ENCODE data around the gene CNOT1. TPM values are rescaled to one million over a fixed set of nuclear protein-coding genes. Genes with fewer than 3 reads are reported as not detected.
A peak's percentile ranks its signal among the peaks of the same experiment; 100 is the strongest.
"Not testable (repeated sequence)": the region's sequence is repeated elsewhere in the genome, so short reads cannot be mapped to it uniquely, and the experiment has no call there.

CNOT1 gene
- total RNA-seq, 2 donors from 2014 or later: 295 to 315 TPM

- Mint-ChIP-seq H3K27me3 (ENCODE audit: low read depth) (no peaks in the 10 kb centered on the region), H3K36me3 (ENCODE audit: insufficient read depth in 2 of 2) (peaks cover 3 to 42% of the 10 kb centered on the region in 2 donors), H3K9me3 (no peaks in the 10 kb centered on the region), H3K4me1 (ENCODE audit: low read depth) (peaks cover 17% of the 10 kb centered on the region), H3K27ac (peak overlapping the region; percentile 29), H3K4me3 (no peak overlapping the region)
- ATAC-seq (replicated peaks in 1 of 2) (no peak), DNase-seq (no peak)
Measured at GRCh38 chr16:58584831-58585505, 44.7 kb downstream of the CNOT1 start.

- ATAC-seq (replicated peaks in 1 of 2) (no peak), DNase-seq (no peak)
- Mint-ChIP-seq H3K27ac (no peak overlapping the region), H3K36me3 (ENCODE audit: insufficient read depth in 2 of 2) (peaks cover 3 to 52% of the 10 kb centered on the region in 2 donors), H3K4me3 (no peak overlapping the region), H3K4me1 (ENCODE audit: low read depth) (peaks cover 13% of the 10 kb centered on the region), H3K9me3 (no peaks in the 10 kb centered on the region), H3K27me3 (ENCODE audit: low read depth) (no peaks in the 10 kb centered on the region)
Measured at GRCh38 chr16:58582971-58583765, 46.5 kb downstream of the CNOT1 start.

GRCh38 chr16:58582133-58582532 lies 47.5 kb downstream of the CNOT1 start:
- Mint-ChIP-seq H3K4me1 (ENCODE audit: low read depth) (peaks cover 13% of the 10 kb centered on the region), H3K27me3 (ENCODE audit: low read depth) (no peaks in the 10 kb centered on the region)

GRCh38 chr16:58579587-58579986 lies 50.0 kb downstream of the CNOT1 start:
- Mint-ChIP-seq H3K27me3 (ENCODE audit: low read depth) (no peaks in the 10 kb centered on the region), H3K27ac (no peak overlapping the region), H3K9me3 (no peaks in the 10 kb centered on the region), H3K36me3 (ENCODE audit: insufficient read depth in 2 of 2) (peaks cover 2 to 54% of the 10 kb centered on the region in 2 donors), H3K4me3 (no peak overlapping the region), H3K4me1 (ENCODE audit: low read depth) (peaks cover 1% of the 10 kb centered on the region)
- ATAC-seq (replicated peaks in 1 of 2): no peak
- no peak for DNase-seq

More at GRCh38 chr16:58582133-58582532, 47.5 kb downstream of the CNOT1 start:
- ATAC-seq (replicated peaks in 1 of 2): no peak
- no peaks in the 10 kb centered on the region for H3K9me3 Mint-ChIP-seq
- no peak overlapping the region for H3K4me3 Mint-ChIP-seq
- H3K36me3 Mint-ChIP-seq (ENCODE audit: insufficient read depth in 2 of 2): peaks cover 2 to 53% of the 10 kb centered on the region in 2 donors
- DNase-seq: no peak
- no peak overlapping the region for H3K27ac Mint-ChIP-seq

- Mint-ChIP-seq H3K27me3 (ENCODE audit: low read depth) (no peaks in the 10 kb centered on the region), H3K36me3 (ENCODE audit: insufficient read depth in 2 of 2) (peaks cover 4 to 61% of the 10 kb centered on the region in 2 donors), H3K27ac (no peak overlapping the region), H3K4me3 (no peak overlapping the region), H3K9me3 (no peaks in the 10 kb centered on the region), H3K4me1 (ENCODE audit: low read depth) (no peaks in the 10 kb centered on the region)
- ATAC-seq (replicated peaks in 1 of 2) (no peak), DNase-seq (no peak)
Measured at GRCh38 chr16:58578642-58579041, 51.0 kb downstream of the CNOT1 start.

- no peaks in the 10 kb centered on the region for H3K9me3 Mint-ChIP-seq
- H3K4me3 Mint-ChIP-seq: no peak overlapping the region
- DNase-seq (no peak), ATAC-seq (replicated peaks in 1 of 2) (no peak)
- peak overlapping the region; percentile 75 for H3K27ac Mint-ChIP-seq
- no peaks in the 10 kb centered on the region for H3K27me3 Mint-ChIP-seq (ENCODE audit: low read depth)
- H3K4me1 Mint-ChIP-seq (ENCODE audit: low read depth): no peaks in the 10 kb centered on the region
- peaks cover 5 to 62% of the 10 kb centered on the region in 2 donors for H3K36me3 Mint-ChIP-seq (ENCODE audit: insufficient read depth in 2 of 2)
Measured at GRCh38 chr16:58577141-58577540, 52.5 kb downstream of the CNOT1 start.

- Mint-ChIP-seq H3K9me3 (no peaks in the 10 kb centered on the region), H3K4me1 (ENCODE audit: low read depth) (no peaks in the 10 kb centered on the region)
Measured at GRCh38 chr16:58574895-58575294, 54.7 kb downstream of the CNOT1 start.

GRCh38 chr16:58565697-58566096 lies 63.9 kb downstream of the CNOT1 start:
- not testable (repeated sequence) for H3K27ac Mint-ChIP-seq

More at GRCh38 chr16:58574895-58575294, 54.7 kb downstream of the CNOT1 start:
- Mint-ChIP-seq H3K36me3 (ENCODE audit: insufficient read depth in 2 of 2) (peaks cover 9 to 62% of the 10 kb centered on the region in 2 donors), H3K4me3 (no peak overlapping the region), H3K27me3 (ENCODE audit: low read depth) (no peaks in the 10 kb centered on the region), H3K27ac (no peak overlapping the region)
- ATAC-seq (replicated peaks in 1 of 2) (no peak), DNase-seq (no peak)

GRCh38 chr16:58563775-58564174 lies 65.9 kb downstream of the CNOT1 start:
- no peaks in the 10 kb centered on the region for H3K4me1 Mint-ChIP-seq (ENCODE audit: low read depth)
- no peak overlapping the region for H3K4me3 Mint-ChIP-seq
- ATAC-seq (replicated peaks in 1 of 2) (no peak), DNase-seq (no peak)
- H3K27ac Mint-ChIP-seq: no peak overlapping the region
- H3K27me3 Mint-ChIP-seq (ENCODE audit: low read depth): no peaks in the 10 kb centered on the region
- H3K36me3 Mint-ChIP-seq (ENCODE audit: insufficient read depth in 2 of 2): peaks cover 9 to 35% of the 10 kb centered on the region in 2 donors
- no peaks in the 10 kb centered on the region for H3K9me3 Mint-ChIP-seq

More at GRCh38 chr16:58565697-58566096, 63.9 kb downstream of the CNOT1 start:
- H3K4me1 Mint-ChIP-seq (ENCODE audit: low read depth); H3K9me3 Mint-ChIP-seq; H3K27me3 Mint-ChIP-seq (ENCODE audit: low read depth); ATAC-seq (replicated peaks in 1 of 2); H3K4me3 Mint-ChIP-seq; DNase-seq: not testable (repeated sequence)
- H3K36me3 Mint-ChIP-seq (ENCODE audit: insufficient read depth in 2 of 2): peaks cover 12 to 34% of the 10 kb centered on the region in 2 donors

GRCh38 chr16:58563235-58563634 lies 66.4 kb downstream of the CNOT1 start:
- ATAC-seq (replicated peaks in 1 of 2) (no peak), DNase-seq (no peak)
- Mint-ChIP-seq H3K4me1 (ENCODE audit: low read depth) (no peaks in the 10 kb centered on the region), H3K36me3 (ENCODE audit: insufficient read depth in 2 of 2) (peaks cover 10 to 36% of the 10 kb centered on the region in 2 donors), H3K27ac (no peak overlapping the region), H3K4me3 (no peak overlapping the region), H3K27me3 (ENCODE audit: low read depth) (no peaks in the 10 kb centered on the region), H3K9me3 (no peaks in the 10 kb centered on the region)

- no peaks in the 10 kb centered on the region for H3K4me1 Mint-ChIP-seq (ENCODE audit: low read depth)
- DNase-seq (no peak), ATAC-seq (replicated peaks in 1 of 2) (no peak)
- no peak overlapping the region for H3K27ac Mint-ChIP-seq
- no peaks in the 10 kb centered on the region for H3K9me3 Mint-ChIP-seq
- no peaks in the 10 kb centered on the region for H3K27me3 Mint-ChIP-seq (ENCODE audit: low read depth)
- H3K4me3 Mint-ChIP-seq: no peak overlapping the region
- H3K36me3 Mint-ChIP-seq (ENCODE audit: insufficient read depth in 2 of 2): peaks cover 2 to 41% of the 10 kb centered on the region in 2 donors
Measured at GRCh38 chr16:58556678-58557077, 72.9 kb downstream of the CNOT1 start.

GRCh38 chr16:58551496-58551895 lies 78.1 kb downstream of the CNOT1 start:
- peaks cover 2 to 41% of the 10 kb centered on the region in 2 donors for H3K36me3 Mint-ChIP-seq (ENCODE audit: insufficient read depth in 2 of 2)
- no peak for DNase-seq
- H3K4me1 Mint-ChIP-seq (ENCODE audit: low read depth): no peaks in the 10 kb centered on the region
- H3K27ac Mint-ChIP-seq: no peak overlapping the region
- no peaks in the 10 kb centered on the region for H3K9me3 Mint-ChIP-seq
- H3K4me3 Mint-ChIP-seq: no peak overlapping the region
- no peaks in the 10 kb centered on the region for H3K27me3 Mint-ChIP-seq (ENCODE audit: low read depth)
- no peak for ATAC-seq (replicated peaks in 1 of 2)

- Mint-ChIP-seq H3K4me1 (ENCODE audit: low read depth) (peaks cover 7% of the 10 kb centered on the region), H3K27ac (peak overlapping the region; percentile 73), H3K27me3 (ENCODE audit: low read depth) (no peaks in the 10 kb centered on the region), H3K4me3 (no peak overlapping the region), H3K9me3 (no peaks in the 10 kb centered on the region), H3K36me3 (ENCODE audit: insufficient read depth in 2 of 2) (peaks cover 4 to 42% of the 10 kb centered on the region in 2 donors)
- no peak for DNase-seq
- ATAC-seq (replicated peaks in 1 of 2): no peak
Measured at GRCh38 chr16:58548378-58548777, 81.2 kb downstream of the CNOT1 start.
